ENCODE measurements around the gene TMEM150C. TPM values are rescaled to one million over a fixed set of nuclear protein-coding genes. Genes with fewer than 3 reads are reported as not detected.

Gene TMEM150C
- total RNA-seq, 1 donor from 2014 or later: 10.6 TPM

- intact Hi-C loops (cut with DNase I): no loop called here
- no peaks in the 10 kb centered on the region for H3K9me3 ChIP-seq
- DNase-seq (ENCODE audit: extremely low spot score in 2 of 2): no peak
- TF ChIP-seq CTCF (IDR thresholded peaks at IDR 0.05) (no peak), POLR2AphosphoS5 (IDR thresholded peaks at IDR 0.05; ENCODE audit: insufficient read depth in 1 of 2, low read depth in 1 of 2) (no peak), POLR2A (IDR thresholded peaks at IDR 0.05) (no peak)
- no peak overlapping the region for H3K27ac ChIP-seq
- H3K4me1 ChIP-seq: no peaks in the 10 kb centered on the region
- no peaks in the 10 kb centered on the region for H3K36me3 ChIP-seq
- no peaks in the 10 kb centered on the region for H3K27me3 ChIP-seq
- H3K4me3 ChIP-seq: no peak overlapping the region
Observed at GRCh38 chr4:82543131-82543530, 18.7 kb downstream of the TMEM150C start.

- TF ChIP-seq POLR2A (IDR thresholded peaks at IDR 0.05): no peak
- TF ChIP-seq CTCF (IDR thresholded peaks at IDR 0.05): no peak
- no peak for TF ChIP-seq POLR2AphosphoS5 (IDR thresholded peaks at IDR 0.05; ENCODE audit: insufficient read depth in 1 of 2, low read depth in 1 of 2)
- intact Hi-C loops (cut with DNase I): no loop called here
Observed at GRCh38 chr4:82542642-82543041, 19.1 kb downstream of the TMEM150C start.

DNA sequence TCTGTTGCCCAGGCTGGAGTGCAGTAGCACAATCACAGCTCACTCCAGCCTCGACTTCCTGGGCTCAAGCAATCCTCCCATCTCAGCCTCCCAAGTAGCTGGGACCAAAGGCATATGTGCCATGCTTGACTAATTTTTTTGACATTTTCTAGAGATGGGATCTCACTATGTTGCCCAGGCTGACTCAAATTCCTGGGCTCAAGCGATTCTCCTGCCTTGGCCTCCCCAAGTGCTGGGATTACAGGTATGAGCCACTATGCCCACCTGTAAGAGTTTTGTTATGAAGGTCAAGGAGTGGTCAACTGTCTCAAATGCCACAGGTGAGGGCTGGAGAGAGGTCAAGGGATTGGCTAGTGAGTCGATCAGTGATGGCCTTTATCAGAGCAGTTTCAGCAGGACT, 32.5 kb downstream of the TMEM150C start:
- Histone ChIP-seq H3K4me3 (no peak overlapping the region), H3K4me1 (no peaks in the 10 kb centered on the region), H3K27me3 (no peaks in the 10 kb centered on the region), H3K27ac (no peak overlapping the region), H3K36me3 (no peaks in the 10 kb centered on the region), H3K9me3 (no peaks in the 10 kb centered on the region)
- TF ChIP-seq POLR2AphosphoS5 (IDR thresholded peaks at IDR 0.05; ENCODE audit: insufficient read depth in 1 of 2, low read depth in 1 of 2) (no peak), POLR2A (IDR thresholded peaks at IDR 0.05) (no peak), CTCF (IDR thresholded peaks at IDR 0.05) (no peak)
- DNase-seq (ENCODE audit: extremely low spot score in 2 of 2): no peak
- intact Hi-C loops (cut with DNase I): no loop called here

More at GRCh38 chr4:82542642-82543041, 19.1 kb downstream of the TMEM150C start:
- Histone ChIP-seq H3K27me3 (no peaks in the 10 kb centered on the region), H3K36me3 (no peaks in the 10 kb centered on the region), H3K4me3 (no peak overlapping the region), H3K4me1 (no peaks in the 10 kb centered on the region), H3K27ac (no peak overlapping the region), H3K9me3 (no peaks in the 10 kb centered on the region)
- DNase-seq (ENCODE audit: extremely low spot score in 2 of 2): no peak

DNA sequence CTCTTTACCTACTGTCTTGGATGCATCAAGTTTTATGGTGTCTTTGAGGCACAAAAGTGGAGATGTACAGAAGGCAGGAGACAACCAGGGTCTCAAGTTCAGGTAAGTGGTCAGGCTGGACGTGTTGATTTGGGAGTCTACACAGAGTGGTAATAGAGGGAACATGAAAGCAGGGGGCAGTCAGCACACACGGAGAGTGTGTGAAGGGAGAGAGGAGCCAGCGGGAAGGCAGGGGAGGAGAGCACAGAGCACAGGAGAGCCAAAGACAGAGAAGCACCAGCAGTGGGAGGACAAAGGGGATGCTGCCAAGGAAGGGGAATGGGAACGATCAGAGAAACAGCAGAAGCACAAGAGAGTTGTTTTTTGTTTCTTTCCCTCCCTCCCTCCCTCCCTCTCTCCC, 32.9 kb downstream of the TMEM150C start:
- intact Hi-C loops (cut with DNase I): no loop called here

More for the DNA sequence above, 32.9 kb downstream of the TMEM150C start:
- H3K9me3 ChIP-seq: no peaks in the 10 kb centered on the region
- no peaks in the 10 kb centered on the region for H3K4me1 ChIP-seq
- DNase-seq (ENCODE audit: extremely low spot score in 2 of 2): no peak
- H3K4me3 ChIP-seq: no peak overlapping the region
- H3K27ac ChIP-seq: no peak overlapping the region
- no peak for TF ChIP-seq POLR2A (IDR thresholded peaks at IDR 0.05)
- TF ChIP-seq CTCF (IDR thresholded peaks at IDR 0.05): no peak
- no peak for TF ChIP-seq POLR2AphosphoS5 (IDR thresholded peaks at IDR 0.05; ENCODE audit: insufficient read depth in 1 of 2, low read depth in 1 of 2)
- no peaks in the 10 kb centered on the region for H3K36me3 ChIP-seq
- H3K27me3 ChIP-seq: no peaks in the 10 kb centered on the region
